Fibroblast of lung (primary cell): ENCODE results near the gene TLX2. TPM values are rescaled to one million over a fixed set of nuclear protein-coding genes. Genes with fewer than 3 reads are reported as not detected.
A peak's percentile ranks its signal among the peaks of the same experiment; 100 is the strongest.

Experiments used
- DNase-seq, 2 donors: peaks; one replicate each; pipeline versions ENCODE4 v3.0.0 to v3.0.0-alpha.2; 2010; ENCODE audit warnings: low read depth in 2 of 2
- H2AFZ ChIP-seq: 2 replicates; pipeline ENCODE4 v1.5.1; 2012; ENCODE audit warnings: low read length, control low read depth, inconsistent platforms
- H3K27ac ChIP-seq: 2 replicates; pipeline ENCODE4 v1.5.1; 2011; ENCODE audit warnings: low read length, control low read depth; ENCODE audit not compliant: insufficient read depth
- H3K27me3 ChIP-seq: 2 replicates; pipeline ENCODE4 v1.5.1; 2011; ENCODE audit warnings: mild to moderate bottlenecking, low read length; ENCODE audit not compliant: control insufficient read depth, insufficient read depth
- H3K36me3 ChIP-seq: 2 replicates; pipeline ENCODE4 v1.5.1; 2011; ENCODE audit warnings: low read length; ENCODE audit not compliant: control insufficient read depth, insufficient read depth
- H3K4me1 ChIP-seq: 2 replicates; pipeline ENCODE4 v1.5.1; 2011; ENCODE audit warnings: low read length; ENCODE audit not compliant: control insufficient read depth, insufficient read depth; ENCODE audit errors: extremely low read depth
- H3K4me2 ChIP-seq: 2 replicates; pipeline ENCODE4 v1.5.1; 2011; ENCODE audit warnings: low read length, control low read depth; ENCODE audit not compliant: insufficient read depth; ENCODE audit errors: extremely low read depth
- H3K4me3 ChIP-seq, 4 experiments: fragments of 200-600 bp in 1 of 4; sonication (generic) in 1 of 4; replicated peaks in 1 of 4; 2 replicates each; pipeline ENCODE4 v1.5.1; 2011 to 2016; ENCODE audit warnings: low read length in 4 of 4, low read depth in 3 of 4, mild to moderate bottlenecking in 3 of 4, control low read depth in 2 of 4, inconsistent platforms in 1 of 4, mixed read lengths in 1 of 4; ENCODE audit not compliant: insufficient read depth in 1 of 4; ENCODE audit errors: control extremely low read depth in 1 of 4
- H3K79me2 ChIP-seq: 2 replicates; pipeline ENCODE4 v1.5.1; 2012; ENCODE audit warnings: mild to moderate bottlenecking, low read length, inconsistent platforms; ENCODE audit not compliant: control insufficient read depth, insufficient read depth
- H3K9ac ChIP-seq: 2 replicates; pipeline ENCODE4 v1.5.1; 2011; ENCODE audit warnings: mild to moderate bottlenecking, low read length, control low read depth; ENCODE audit not compliant: insufficient read depth
- H3K9me3 ChIP-seq: 2 replicates; pipeline ENCODE4 v1.5.1; 2012; ENCODE audit warnings: low read depth, low read length; ENCODE audit not compliant: control insufficient read depth, insufficient read depth
- H4K20me1 ChIP-seq: 2 replicates; pipeline ENCODE4 v1.5.1; 2011; ENCODE audit warnings: low read length; ENCODE audit not compliant: control insufficient read depth, insufficient read depth; ENCODE audit errors: extremely low read depth
- EZH2 ChIP-seq: IDR thresholded peaks from 2 replicates; pipeline ENCODE4 v1.5.1; 2012; ENCODE audit warnings: low read length, control low read depth, mild to moderate bottlenecking; ENCODE audit errors: missing control alignments
- polyA plus RNA-seq, 2 donors: library from polyadenylated mRNA; depleted of rRNA in 1 of 2; stranded (reverse) in 1 of 2; unstranded in 1 of 2; fragments of >200 nt; gene quantifications; 2 replicates each; pipeline ENCODE4 v1.2.1, GENCODE V29; 2011 to 2012; ENCODE audit warnings: missing spikeins in 1 of 2
- total RNA-seq: library from RNA; depleted of rRNA; stranded (reverse); fragments of >200 nt; gene quantifications from 2 replicates; pipeline ENCODE4 v1.2.1, GENCODE V29; 2014
- TF ChIP-seq, protein P1 (sequence below), 2 donors: IDR thresholded peaks in 1 of 2; conservative IDR thresholded peaks in 1 of 2; 1 replicate in 1 of 2; 2 replicates in 1 of 2; pipeline ENCODE4 v1.5.1; 2011 to 2012; ENCODE audit warnings: low read length in 2 of 2, control low read depth in 1 of 2, inconsistent platforms in 1 of 2, low read depth in 1 of 2, mild to moderate bottlenecking in 1 of 2

The TLX2 gene
- total and polyA plus RNA-seq, 2 donors (not counting 1 experiment from before 2014, with no cell fraction given), result under 0.01 TPM; not detected in 1

- Histone ChIP-seq H4K20me1 (no peaks in the 10 kb centered on the region), H3K4me2 (peak overlapping the region; percentile 27), H3K4me3 (no peak overlapping the region), H3K9ac (no peak overlapping the region), H3K27ac (no peak overlapping the region), H3K9me3 (no peaks in the 10 kb centered on the region), H3K79me2 (peaks cover 8% of the 10 kb centered on the region), H3K36me3 (peaks cover 2% of the 10 kb centered on the region), H3K27me3 (peaks cover 53% of the 10 kb centered on the region), H3K4me1 (peaks cover 4% of the 10 kb centered on the region), H2AFZ (no peak overlapping the region)
- TF ChIP-seq, protein P1, sequence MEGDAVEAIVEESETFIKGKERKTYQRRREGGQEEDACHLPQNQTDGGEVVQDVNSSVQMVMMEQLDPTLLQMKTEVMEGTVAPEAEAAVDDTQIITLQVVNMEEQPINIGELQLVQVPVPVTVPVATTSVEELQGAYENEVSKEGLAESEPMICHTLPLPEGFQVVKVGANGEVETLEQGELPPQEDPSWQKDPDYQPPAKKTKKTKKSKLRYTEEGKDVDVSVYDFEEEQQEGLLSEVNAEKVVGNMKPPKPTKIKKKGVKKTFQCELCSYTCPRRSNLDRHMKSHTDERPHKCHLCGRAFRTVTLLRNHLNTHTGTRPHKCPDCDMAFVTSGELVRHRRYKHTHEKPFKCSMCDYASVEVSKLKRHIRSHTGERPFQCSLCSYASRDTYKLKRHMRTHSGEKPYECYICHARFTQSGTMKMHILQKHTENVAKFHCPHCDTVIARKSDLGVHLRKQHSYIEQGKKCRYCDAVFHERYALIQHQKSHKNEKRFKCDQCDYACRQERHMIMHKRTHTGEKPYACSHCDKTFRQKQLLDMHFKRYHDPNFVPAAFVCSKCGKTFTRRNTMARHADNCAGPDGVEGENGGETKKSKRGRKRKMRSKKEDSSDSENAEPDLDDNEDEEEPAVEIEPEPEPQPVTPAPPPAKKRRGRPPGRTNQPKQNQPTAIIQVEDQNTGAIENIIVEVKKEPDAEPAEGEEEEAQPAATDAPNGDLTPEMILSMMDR (conservative IDR thresholded peaks at IDR 0.05 in 1 of 2, IDR thresholded peaks at IDR 0.05 in 1 of 2; ENCODE audit: low read depth in 1 of 2, low read length in 2 of 2), result no peak
- no peak for TF ChIP-seq EZH2
- peak in 1 of 2 donors; percentile 19 for DNase-seq
Observed at GRCh38 chr2:74511104-74511989, 2.9 kb upstream of the TLX2 start.

DNA sequence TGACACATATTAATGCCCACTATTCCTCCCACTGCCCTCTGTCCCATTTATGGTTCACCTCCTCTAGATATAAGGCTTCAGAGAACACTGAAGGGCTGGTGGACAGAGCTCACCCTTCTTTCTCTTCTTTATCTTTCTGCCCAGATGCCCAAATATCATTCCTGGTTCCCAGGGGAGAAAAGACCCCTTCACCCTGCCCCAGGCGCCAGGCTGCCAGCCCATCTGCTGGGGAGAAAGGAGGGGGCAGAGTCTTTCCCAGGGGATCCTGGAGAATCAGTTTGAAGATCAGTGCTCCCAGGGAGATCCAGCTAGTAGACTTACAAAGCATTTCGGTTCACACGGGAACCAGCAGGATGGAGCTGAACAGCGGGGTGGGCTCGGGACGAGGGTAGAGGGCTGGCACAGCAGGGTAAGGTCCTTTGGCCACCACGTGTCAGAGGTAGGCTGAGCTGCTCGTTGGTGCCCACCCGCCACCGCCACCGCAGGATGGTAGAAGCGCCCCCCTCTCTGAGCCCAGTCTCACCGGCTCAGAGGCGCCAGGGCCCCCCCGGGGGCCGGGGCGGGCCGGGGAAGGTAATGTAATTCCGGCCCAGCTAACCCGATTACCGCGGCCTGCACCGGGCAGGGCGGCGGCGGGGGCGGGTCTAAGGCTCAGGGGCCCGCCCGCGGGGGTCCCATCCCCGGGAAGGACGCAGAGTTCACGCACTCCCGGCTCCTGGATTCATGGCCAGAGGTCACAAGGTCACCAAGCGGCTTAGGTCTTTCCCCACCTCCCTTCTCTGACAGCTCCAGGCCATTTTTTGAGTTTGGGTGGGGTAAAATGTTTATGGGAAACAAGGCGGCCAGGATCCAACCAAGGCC, 1.3 kb upstream of the TLX2 start:
- H3K79me2 ChIP-seq, result no peaks in the 10 kb centered on the region
- no peak overlapping the region for H3K4me3 ChIP-seq
- H3K4me1 ChIP-seq, result no peaks in the 10 kb centered on the region
- H3K27me3 ChIP-seq, result peaks cover 68% of the 10 kb centered on the region
- no peak for DNase-seq
- no peak overlapping the region for H3K4me2 ChIP-seq
- TF ChIP-seq, protein P1 (conservative IDR thresholded peaks at IDR 0.05 in 1 of 2, IDR thresholded peaks at IDR 0.05 in 1 of 2; ENCODE audit: low read depth in 1 of 2, low read length in 2 of 2), result no peak
- TF ChIP-seq EZH2, result no peak
- H3K9me3 ChIP-seq, result no peaks in the 10 kb centered on the region
- H3K27ac ChIP-seq, result no peak overlapping the region
- no peaks in the 10 kb centered on the region for H3K36me3 ChIP-seq
- H4K20me1 ChIP-seq, result no peaks in the 10 kb centered on the region
- H2AFZ ChIP-seq, result no peak overlapping the region
- H3K9ac ChIP-seq, result no peak overlapping the region
